ENCODE measurements around the gene GALNT7. TPM values are rescaled to one million over a fixed set of nuclear protein-coding genes. Genes with fewer than 3 reads are reported as not detected.

Gene GALNT7
- total and polyA plus RNA-seq, 2 of the 13 experiments (the other 11 are each of a cell fraction or from before 2014, with no cell fraction given) = 0.08 to 0.13 TPM

GRCh38 chr4:173334085-173334890 lies 165.7 kb downstream of the GALNT7 start, which contains the start of gene HMGB2 (continued):
- TF ChIP-seq CTCF (CRISPR knock-in tag; IDR thresholded peaks at IDR 0.05) = no peak
- TF ChIP-seq HMGA1 (CRISPR knock-in tag; conservative IDR thresholded peaks at IDR 0.05) = no peak
- TF ChIP-seq ZBTB2 (CRISPR knock-in tag; IDR thresholded peaks at IDR 0.05; ENCODE audit: low read depth) = peak; percentile 95
- peak in 1 of 2 experiments; percentile 87; a peak in 2 of 4 replicates for TF ChIP-seq ATF4 (CRISPR knock-in tag; IDR thresholded peaks at IDR 0.05)
- TF ChIP-seq ZNF878 (CRISPR knock-in tag; IDR thresholded peaks at IDR 0.05) = peak; percentile 100
- no peak for TF ChIP-seq MLLT10 (CRISPR knock-in tag; IDR thresholded peaks at IDR 0.05)
- TF ChIP-seq ZNF576 (CRISPR knock-in tag; IDR thresholded peaks at IDR 0.05) = 0 out of 2 replicates have a peak, but pooled peaks have one; percentile 19
- TF ChIP-seq ZNF382 (CRISPR knock-in tag; IDR thresholded peaks at IDR 0.05; ENCODE audit: borderline replicate concordance) = no peak
- no peak for TF ChIP-seq ATF6 (CRISPR knock-in tag; conservative IDR thresholded peaks at IDR 0.05)
- no peak for TF ChIP-seq PRDM10 (CRISPR knock-in tag; IDR thresholded peaks at IDR 0.05; ENCODE audit: low read depth)
- no peak for TF ChIP-seq GTF3A (CRISPR knock-in tag; conservative IDR thresholded peaks at IDR 0.05)
- TF ChIP-seq ZNF784 (CRISPR knock-in tag; IDR thresholded peaks at IDR 0.05; ENCODE audit: borderline replicate concordance) = no peak
- no peak for TF ChIP-seq RAD51 (IDR thresholded peaks at IDR 0.05; ENCODE audit: borderline replicate concordance)
- no peak for TF ChIP-seq ZFP41 (CRISPR knock-in tag; IDR thresholded peaks at IDR 0.05; ENCODE audit: borderline replicate concordance)
- no peak for TF ChIP-seq ZNF460 (CRISPR knock-in tag; IDR thresholded peaks at IDR 0.05; ENCODE audit: borderline replicate concordance)

Measured in HepG2 (cell line).